Liver (tissue), 3 donors: ENCODE results near the gene DCC.

ENCODE experiments used
- CTCF ChIP-seq: fragments of 150-350 bp; IDR thresholded peaks from 2 replicates; pipeline ENCODE4 v1.5.1; 2017; ENCODE audit warnings: improper control_type of control experiment, low read depth, low read length; ENCODE audit not compliant: missing input control
- EGR1 ChIP-seq, 2 donors: IDR thresholded peaks; 2 replicates each; pipeline ENCODE4 v1.6.1; 2016 to 2018; ENCODE audit warnings: antibody characterized with exemption in 2 of 2, low read depth in 2 of 2
- GABPA ChIP-seq, 2 donors: IDR thresholded peaks in 1 of 2; conservative IDR thresholded peaks in 1 of 2; 2 replicates each; pipeline ENCODE4 v1.6.1; 2016; ENCODE audit warnings: antibody characterized with exemption in 2 of 2, mild to moderate bottlenecking in 1 of 2, moderate library complexity in 1 of 2
- JUND ChIP-seq, 2 donors: IDR thresholded peaks; 2 replicates each; pipeline ENCODE4 v1.6.1; 2016; ENCODE audit warnings: antibody characterized with exemption in 2 of 2
- MAX ChIP-seq: IDR thresholded peaks from 2 replicates; pipeline ENCODE4 v1.6.1; 2016; ENCODE audit warnings: antibody characterized with exemption
- RAD21 ChIP-seq, 2 donors: IDR thresholded peaks; 2 replicates each; pipeline ENCODE4 v1.6.1; 2016; ENCODE audit warnings: antibody characterized with exemption in 2 of 2, mild to moderate bottlenecking in 2 of 2
- REST ChIP-seq: IDR thresholded peaks from 2 replicates; pipeline ENCODE4 v1.6.1; 2016; ENCODE audit warnings: antibody characterized with exemption, mild to moderate bottlenecking
- TAF1 ChIP-seq: conservative IDR thresholded peaks from 2 replicates; pipeline ENCODE4 v1.6.1; 2016; ENCODE audit warnings: antibody characterized with exemption, mild to moderate bottlenecking
- YY1 ChIP-seq: IDR thresholded peaks from 2 replicates; pipeline ENCODE4 v1.6.1; 2016; ENCODE audit warnings: antibody characterized with exemption, mild to moderate bottlenecking
- ZBTB33 ChIP-seq: IDR thresholded peaks from 2 replicates; pipeline ENCODE4 v1.6.1; 2016; ENCODE audit warnings: antibody characterized with exemption
- donor health status: healthy.
- donor health status: healthy.

- TF ChIP-seq CTCF (no peak), TAF1 (no peak), MAX (no peak), ZBTB33 (no peak), REST (no peak), GABPA (IDR thresholded peaks at IDR 0.05 in 1 of 2, conservative IDR thresholded peaks at IDR 0.05 in 1 of 2) (no peak), YY1 (no peak), RAD21 (IDR thresholded peaks at IDR 0.05) (no peak), JUND (IDR thresholded peaks at IDR 0.05) (no peak), EGR1 (IDR thresholded peaks at IDR 0.05; ENCODE audit: low read depth in 2 of 2) (no peak)
Observed at GRCh38 chr18:52612406-52612805, 272.4 kb downstream of the DCC start.
